ENCODE data around the gene PREP.
"Not testable (repeated sequence)": the region's sequence is repeated elsewhere in the genome, so short reads cannot be mapped to it uniquely, and the experiment has no call there.

PREP gene

GRCh38 chr6:105402939-105403935, at the start of gene PREP:
PREP (minus strand) TSS chr6:105403082; CDS start chr6:105402891, 191 bp downstream.
- DNase-seq (ENCODE audit: low read depth, low spot score) = peak; percentile 65

DNA sequence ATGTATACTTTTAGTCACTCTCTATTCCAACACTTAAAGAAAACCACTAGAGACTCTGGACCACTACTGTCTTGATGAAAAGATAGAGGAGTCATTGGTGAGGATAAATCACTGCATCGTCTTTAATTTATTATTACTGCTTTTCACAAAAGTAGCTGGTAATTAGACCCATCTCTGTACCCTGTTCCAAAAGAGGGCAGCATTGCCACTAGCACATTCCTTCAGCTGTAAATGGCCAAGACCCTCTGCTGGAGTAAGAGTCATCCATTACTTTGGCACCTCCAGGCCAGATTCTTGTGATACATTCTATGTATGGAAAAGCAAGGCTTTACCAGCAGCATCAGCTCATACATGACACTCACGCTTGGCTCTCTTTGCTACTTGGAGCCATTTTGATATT, 49.5 kb upstream of the PREP start:
- DNase-seq (ENCODE audit: low read depth, low spot score) = no peak

- no peak for DNase-seq (ENCODE audit: low read depth, low spot score)
Measured at GRCh38 chr6:105449756-105450390, 47.0 kb upstream of the PREP start.

DNA sequence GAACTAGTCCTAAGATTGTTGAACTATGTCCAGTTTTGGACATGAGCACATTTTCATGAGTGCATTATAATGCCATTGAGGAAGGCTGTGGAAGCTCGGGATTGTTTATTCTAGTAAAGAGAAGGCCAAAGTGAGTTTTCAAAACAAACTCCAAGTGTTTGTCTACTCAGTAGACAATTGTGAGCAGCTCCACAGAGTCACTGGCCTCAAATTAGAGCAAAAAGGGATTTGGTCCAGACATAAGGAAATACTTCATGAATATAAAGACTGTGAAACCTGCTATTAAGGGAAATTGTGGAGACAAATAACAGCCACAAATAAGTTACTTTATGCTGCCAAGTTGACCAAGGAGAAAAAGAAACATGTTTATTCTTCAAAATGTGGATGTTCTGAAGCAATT, 42.6 kb upstream of the PREP start:
- DNase-seq (ENCODE audit: low read depth, low spot score) = no peak

DNA sequence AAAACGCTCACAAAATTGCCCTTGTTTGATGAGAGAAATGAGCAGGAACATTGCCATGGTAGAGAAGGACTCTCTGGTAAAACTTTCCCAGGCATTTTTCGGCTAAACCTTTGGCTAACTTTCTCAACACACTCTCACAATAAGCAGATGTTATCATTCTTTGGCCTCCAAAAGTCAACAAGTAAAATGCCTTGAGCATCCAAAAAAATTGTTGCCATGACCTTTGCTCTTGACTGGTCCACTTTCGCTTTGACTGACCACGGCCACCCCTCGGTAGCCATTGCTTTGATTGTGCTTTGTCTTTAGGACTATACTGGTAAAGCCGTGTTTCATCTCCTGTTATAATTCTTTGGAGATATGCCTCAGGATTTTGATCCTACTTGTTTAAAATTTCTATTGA, 41.1 kb upstream of the PREP start:
- DNase-seq (ENCODE audit: low read depth, low spot score) = no peak

DNA sequence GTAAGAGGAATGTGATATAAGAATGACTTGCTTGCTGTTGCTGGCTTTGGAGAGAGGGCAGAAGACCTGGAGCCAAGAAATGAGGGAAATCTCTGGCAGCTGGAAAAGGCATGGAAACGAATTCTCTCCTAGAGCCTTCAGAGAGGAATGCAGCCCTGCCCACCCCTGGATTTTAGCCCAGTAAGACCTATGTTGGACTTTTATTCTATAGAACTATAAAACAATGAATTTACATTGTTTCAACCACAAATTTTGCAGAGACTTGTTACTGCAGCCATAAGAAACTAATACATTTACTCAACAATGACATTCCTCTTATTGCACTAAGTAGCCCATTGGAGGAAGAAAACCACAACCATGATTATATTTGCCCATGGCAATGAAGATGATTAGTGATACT, 39.5 kb upstream of the PREP start:
- DNase-seq (ENCODE audit: low read depth, low spot score) = no peak

GRCh38 chr6:105437236-105437635, 34.4 kb upstream of the PREP start:
- no peak for DNase-seq (ENCODE audit: low read depth, low spot score)

DNA sequence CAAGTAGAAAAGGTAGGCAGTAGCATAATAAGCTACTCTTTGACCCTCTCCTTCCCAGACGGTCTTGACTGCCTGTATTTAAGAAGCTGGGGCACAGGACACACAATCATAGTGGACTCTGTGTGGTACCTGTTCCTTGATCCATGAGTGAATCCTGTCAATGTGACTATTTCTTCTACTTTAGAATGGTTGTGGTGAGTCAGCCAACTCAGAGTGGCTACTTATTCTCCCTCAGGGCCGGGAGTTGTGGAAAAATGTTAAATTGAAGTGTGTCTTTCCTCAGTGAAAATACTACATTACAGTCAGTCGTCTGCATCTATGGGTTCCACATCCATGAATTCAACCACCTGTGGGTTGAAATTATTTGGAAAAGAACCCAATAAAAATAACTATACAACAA, 30.8 kb upstream of the PREP start:
- DNase-seq (ENCODE audit: low read depth, low spot score) = no peak

GRCh38 chr6:105432797-105433196, 29.9 kb upstream of the PREP start:
- DNase-seq (ENCODE audit: low read depth, low spot score) = no peak

- DNase-seq (ENCODE audit: low read depth, low spot score) = no peak
Measured at GRCh38 chr6:105431226-105431625, 28.3 kb upstream of the PREP start.

- no peak for DNase-seq (ENCODE audit: low read depth, low spot score)
Measured at GRCh38 chr6:105430685-105431084, 27.8 kb upstream of the PREP start.

DNA sequence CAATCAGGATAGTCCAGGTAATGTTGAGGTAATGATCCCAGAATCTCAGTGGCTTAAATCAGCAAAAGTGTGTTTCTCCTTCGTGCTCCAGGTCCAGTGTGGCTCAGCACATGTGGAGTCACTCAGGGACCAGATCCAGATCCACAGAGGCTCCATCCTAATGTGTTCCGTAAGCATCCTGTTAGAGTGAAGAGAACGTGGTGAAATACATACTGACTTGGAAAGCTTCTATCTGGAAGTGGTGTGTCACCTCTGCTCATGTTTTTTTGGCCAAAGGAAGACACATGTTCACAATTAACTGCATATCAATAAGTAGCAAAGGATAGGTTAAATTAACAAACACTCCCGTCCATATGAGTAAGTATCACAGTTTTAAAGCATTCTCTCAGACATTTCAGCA, 26.8 kb upstream of the PREP start:
- no peak for DNase-seq (ENCODE audit: low read depth, low spot score)

DNA sequence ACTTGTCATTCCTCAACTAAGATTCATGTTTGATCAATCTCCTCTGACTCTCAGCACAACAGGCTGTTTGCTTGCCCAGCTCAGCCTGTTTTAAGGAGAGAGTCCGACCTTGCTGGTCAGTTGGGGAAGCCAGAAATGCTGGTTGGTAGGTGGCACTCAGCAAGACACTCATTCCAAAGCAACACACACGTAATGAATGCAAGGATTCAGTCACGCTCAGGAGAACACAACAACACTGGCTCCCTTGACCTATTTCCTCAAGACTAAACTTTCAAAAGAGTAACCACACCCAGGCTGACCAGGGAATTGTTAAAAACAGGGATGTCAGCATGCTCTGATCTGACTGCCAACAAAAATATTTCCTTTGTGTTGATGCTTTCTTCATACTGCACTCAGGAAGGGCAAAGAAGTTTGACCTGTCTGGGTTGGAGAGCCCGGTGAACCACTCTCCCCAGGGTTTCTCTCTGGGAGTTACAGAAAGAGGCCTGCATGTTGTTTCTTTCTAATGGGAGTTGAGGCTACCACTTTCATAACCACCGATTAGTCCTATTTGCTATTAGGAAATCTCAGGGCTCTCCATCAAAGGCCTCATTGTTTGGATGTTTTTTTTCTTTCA, 25.6 kb upstream of the PREP start:
- DNase-seq (ENCODE audit: low read depth, low spot score) = no peak

DNA sequence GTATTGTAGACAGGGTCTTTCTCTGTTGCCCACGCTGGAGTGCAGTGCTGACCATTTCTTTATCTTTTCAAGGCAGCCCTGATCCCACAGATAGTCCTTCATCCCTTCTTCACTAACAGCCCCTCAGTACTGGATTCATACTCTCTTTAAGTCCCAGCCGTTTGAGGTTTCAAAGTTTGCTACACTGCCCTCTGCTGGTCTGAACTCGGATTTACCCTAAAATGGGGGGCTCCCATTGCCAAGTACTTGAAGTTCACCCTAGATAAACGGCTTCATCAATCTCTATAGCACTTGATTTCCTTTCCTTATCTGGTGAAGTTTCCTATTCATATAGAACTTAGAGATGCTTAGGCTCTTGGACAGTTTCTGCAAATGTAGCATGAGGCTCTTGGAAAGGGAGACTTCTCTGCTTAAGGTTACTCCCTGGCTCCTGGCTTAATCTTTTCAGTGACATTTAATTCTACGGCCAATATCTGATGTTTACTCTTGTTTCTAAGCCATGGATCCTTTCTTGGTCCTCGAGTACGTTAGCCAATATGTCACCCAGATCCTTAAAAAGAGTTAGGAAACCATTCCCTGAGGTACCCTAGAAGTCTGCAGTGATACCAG, 21.4 kb upstream of the PREP start:
- DNase-seq (ENCODE audit: low read depth, low spot score) = peak; percentile 62

DNA sequence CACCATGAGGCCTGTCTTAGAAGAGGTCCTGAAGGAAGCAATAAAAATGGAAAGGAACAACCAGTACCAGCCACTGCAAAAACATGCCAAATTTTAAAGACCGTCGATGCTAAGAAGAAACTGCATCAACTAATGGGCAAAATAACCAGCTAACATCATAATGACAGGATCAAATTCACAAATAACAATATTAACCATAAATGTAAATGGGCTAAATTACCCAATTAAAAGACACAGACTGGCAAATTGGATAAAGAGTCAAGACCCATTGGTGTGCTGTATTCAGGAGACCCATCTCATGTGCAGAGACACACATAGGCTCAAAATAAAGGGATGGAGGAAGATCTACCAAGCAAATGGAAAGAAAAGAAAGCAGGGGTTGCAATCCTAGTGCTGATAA, 14.1 kb upstream of the PREP start:
- DNase-seq (ENCODE audit: low read depth, low spot score) = not testable (repeated sequence)

DNA sequence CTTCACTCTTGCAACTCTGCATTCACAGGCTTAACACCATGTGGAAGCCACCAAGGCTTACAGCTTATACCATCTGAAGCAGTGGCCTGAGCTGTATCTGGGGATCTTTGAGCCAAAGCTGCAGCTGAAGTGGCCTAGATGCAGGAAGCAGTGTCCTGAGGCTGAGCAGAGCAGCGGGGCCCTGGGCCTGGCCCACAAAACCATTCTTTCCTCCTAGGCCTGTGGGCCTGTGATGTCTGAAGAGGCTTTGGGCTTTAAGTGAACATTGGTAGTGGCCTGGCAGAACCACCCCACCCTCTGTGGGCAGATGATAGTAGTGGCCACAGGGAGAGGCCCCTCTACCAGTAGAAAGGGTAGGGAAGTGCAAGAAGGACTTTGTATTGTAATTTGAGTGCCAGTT, 6.9 kb upstream of the PREP start:
- DNase-seq (ENCODE audit: low read depth, low spot score) = no peak

DNA sequence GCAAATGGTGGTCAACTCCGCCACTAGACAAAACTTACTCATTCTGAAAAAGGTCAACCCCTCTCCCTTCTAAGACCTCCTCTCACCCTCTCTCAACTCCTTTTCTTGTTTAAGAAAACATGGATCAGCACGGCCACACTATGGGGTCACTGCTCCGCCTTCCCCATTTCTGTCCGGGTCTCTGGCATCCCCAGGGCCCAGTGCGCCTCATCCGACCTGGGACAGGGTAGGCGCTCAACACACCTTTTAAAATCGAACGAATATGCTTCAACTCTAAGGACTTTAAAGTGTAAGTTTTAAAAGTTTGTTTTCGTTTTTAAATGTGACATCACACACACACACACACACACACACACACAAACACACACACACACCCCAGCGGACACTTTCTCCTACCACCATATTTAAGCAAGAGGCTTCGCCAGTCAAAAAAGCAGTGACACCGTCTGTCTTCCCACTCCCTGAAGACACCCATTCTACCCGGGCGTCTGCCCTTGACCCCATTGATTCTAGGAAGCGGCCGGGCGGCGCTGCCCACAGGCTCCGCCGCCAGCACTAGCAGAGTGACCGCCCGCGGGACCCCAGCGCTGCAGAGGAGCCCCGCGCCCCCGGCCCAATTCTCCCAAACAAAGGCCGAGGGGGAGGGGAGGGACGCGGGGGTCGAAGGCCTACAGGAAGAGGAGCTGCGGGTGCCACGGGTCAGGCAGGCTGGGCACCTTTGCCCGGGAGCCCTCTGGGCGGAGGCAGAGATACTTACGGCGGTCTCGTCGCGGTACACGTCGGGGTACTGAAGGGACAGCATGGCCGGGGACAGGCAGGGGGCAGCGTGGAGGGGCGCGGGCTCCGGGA, 568 bp downstream of the PREP start:
- DNase-seq (ENCODE audit: low read depth, low spot score) = no peak

DNA sequence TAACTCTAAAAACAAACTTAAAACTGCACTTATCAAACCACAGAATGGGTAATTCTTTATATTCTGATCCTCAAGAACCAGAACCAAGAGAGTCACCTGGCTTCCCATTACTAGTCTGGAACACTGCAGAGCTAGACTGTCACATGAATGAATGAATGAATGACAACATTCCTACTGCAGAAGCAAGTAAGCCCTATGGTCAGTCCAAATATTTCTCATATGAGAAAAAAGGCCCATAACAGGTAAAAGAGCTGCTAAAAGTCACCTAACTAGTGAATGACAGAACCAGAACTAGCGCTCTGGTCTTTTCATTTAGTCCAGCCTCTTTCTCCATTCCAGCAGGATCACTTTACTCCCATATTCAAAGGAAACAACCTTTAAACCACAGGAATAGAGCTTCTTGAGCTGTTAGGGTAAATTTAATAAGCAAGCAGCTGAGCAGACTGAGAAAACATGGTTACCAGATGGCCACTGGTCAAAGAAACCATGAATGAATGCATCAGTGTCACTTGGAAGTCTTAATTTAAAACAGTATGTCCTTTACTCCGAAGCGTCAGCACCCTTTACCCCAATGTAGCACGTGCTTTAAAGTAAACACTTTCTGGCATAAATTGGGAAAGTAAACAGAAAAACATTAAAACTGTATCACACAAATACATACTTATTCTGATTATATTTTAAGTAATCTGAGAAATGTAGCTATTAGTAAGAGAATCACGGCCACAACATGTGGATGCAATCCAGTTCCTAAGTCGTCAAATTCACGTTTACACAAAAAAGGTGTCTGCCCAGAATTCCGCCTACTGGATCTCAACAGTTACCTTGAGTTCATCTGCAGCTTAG, 1.4 kb downstream of the PREP start:
- no peak for DNase-seq (ENCODE audit: low read depth, low spot score)

DNA sequence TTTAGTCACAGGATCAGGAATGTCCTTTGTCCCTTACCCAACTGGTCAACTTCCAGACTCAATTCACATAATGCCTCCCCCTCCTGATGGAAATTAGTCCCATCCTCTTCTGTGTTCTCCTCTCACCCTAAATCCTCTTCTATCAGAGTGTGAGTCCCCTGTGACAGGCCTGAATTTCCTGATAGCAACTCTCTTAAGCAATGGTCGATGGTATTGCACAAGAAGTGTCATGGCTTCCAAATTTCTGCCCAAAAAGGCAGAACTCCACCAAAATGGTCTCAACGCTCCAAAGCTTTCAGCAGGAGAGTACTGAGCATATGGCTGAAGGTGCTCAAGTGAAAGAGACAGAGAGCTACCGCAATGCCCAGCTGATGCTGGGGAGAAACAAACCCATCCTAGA, 2.4 kb downstream of the PREP start:
- DNase-seq (ENCODE audit: low read depth, low spot score) = no peak

GRCh38 chr6:105398859-105399258, 4.0 kb downstream of the PREP start:
- DNase-seq (ENCODE audit: low read depth, low spot score) = no peak

Measured in activated CD4-positive, CD25-positive, alpha-beta regulatory T cell treated with anti-CD3 and anti-CD28 coated beads, Interleukin-2, amount 50 U/mL, for 16 hours (primary cell).